GM12878 (cell line): ENCODE results near the gene DOCK2. TPM values are rescaled to one million over a fixed set of nuclear protein-coding genes. Genes with fewer than 3 reads are reported as not detected.

Source experiments
- BCL3 ChIP-seq: IDR thresholded peaks from 2 replicates; pipeline ENCODE4 v1.6.1; 2011; ENCODE audit warnings: borderline replicate concordance, low read depth, mild to moderate bottlenecking, moderate library complexity, low read length; ENCODE audit not compliant: insufficient read depth, poor library complexity, severe bottlenecking
- CEBPB ChIP-seq, 2 experiments: fragments of 150-350 bp in 1 of 2; IDR thresholded peaks; 2 replicates each; pipeline ENCODE4 v1.6.1; 2012 to 2014; ENCODE audit warnings: low read depth in 2 of 2, low read length in 2 of 2, borderline replicate concordance in 1 of 2, inconsistent platforms in 1 of 2
- GATAD2B ChIP-seq: fragments of 450-650 bp; conservative IDR thresholded peaks from 2 replicates; pipeline ENCODE4 v1.6.1; 2017; ENCODE audit warnings: low read depth, mild to moderate bottlenecking, moderate library complexity
- TARDBP ChIP-seq: IDR thresholded peaks from 2 replicates; pipeline ENCODE4 v1.6.1; 2016; ENCODE audit warnings: borderline replicate concordance
- USF2 ChIP-seq: IDR thresholded peaks from 2 replicates; pipeline ENCODE4 v1.6.1; 2011; ENCODE audit warnings: low read depth, low read length, improper control_type of control experiment, borderline replicate concordance
- polyA plus RNA-seq, 11 experiments: library from polyadenylated mRNA; depleted of rRNA in 4 of 11; unstranded in 6 of 11; stranded (reverse) in 5 of 11; fragments of >200 nt; fragmentation: Nextera tagmentation in 4 of 11; fragmentation: Illumina TruSeq in 1 of 11; extraction: Ambion mirVana in 4 of 11; extraction: Trizol in 1 of 11; gene quantifications; 1 replicate in 1 of 11; 2 replicates in 10 of 11; pipeline versions ENCODE4 v1.2.1 to v1.2.3, GENCODE V29; 2011 to 2016; ENCODE audit warnings: inconsistent platforms in 2 of 11, missing spikeins in 2 of 11, low read depth in 1 of 11
- total RNA-seq, 4 experiments: library from RNA; depleted of rRNA in 3 of 4; stranded (reverse); fragments of >200 nt in 3 of 4; fragmentation: Illumina TruSeq in 1 of 4; extraction: Trizol in 1 of 4; gene quantifications; 2 replicates each; pipeline versions ENCODE4 v1.2.1 to v1.2.3, GENCODE V29; 2013 to 2021
- TF ChIP-seq, protein P1 (sequence below): IDR thresholded peaks from 2 replicates; pipeline ENCODE4 v1.6.1; 2012; ENCODE audit warnings: low read length, inconsistent platforms
- TF ChIP-seq, protein P2 (sequence below): IDR thresholded peaks from 2 replicates; pipeline ENCODE4 v1.6.1; 2012; ENCODE audit warnings: mild to moderate bottlenecking, low read depth, low read length

DOCK2 gene
- total and polyA plus RNA-seq, 10 of the 15 experiments (the other 5 are each of a cell fraction or from before 2014, with no cell fraction given) = 34.2 to 192 (median 118) TPM

DNA sequence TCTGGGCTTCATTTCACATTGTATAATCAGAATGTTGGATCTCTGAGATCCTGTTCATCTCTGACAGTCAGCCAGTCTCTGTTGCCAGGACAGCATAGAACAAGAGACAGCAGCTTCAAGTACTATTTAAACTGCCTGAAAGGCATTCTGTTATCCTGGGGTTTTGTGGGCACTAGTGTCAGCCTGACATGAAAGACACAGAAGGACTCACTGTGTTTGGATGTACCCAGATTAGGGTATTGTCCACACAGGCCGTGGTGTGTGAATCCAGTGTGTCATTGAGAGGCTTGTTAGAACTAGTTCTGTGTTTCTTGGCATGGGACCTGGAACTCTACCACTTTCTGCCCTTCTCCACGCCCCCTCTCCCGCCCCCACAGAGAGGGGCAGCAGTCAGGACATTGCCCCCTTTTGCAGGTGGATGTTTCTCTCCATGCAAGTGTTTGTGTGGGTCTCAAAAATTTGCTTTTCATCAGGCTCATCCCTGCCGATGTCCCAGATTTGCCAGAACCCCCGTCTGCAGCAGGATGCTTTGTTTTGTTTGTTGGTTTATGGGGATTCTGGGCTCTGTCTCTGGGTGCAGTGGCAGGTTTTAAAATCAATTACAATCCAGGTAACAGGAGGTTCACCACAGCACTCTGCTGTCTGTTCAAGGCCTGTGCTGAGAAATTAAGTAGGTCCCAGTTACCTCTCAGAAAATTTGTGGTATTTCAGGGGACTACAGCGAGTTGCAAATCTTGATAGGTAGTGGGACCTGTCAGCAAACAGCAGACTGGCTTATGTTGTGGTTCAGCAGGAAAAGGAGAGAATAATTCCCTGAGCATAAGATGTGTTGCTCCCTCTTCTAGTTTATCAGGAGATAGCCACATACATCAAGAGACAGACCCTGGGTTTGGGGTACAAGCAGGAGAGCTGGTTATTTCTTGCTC, 144.6 kb downstream of the DOCK2 start (continued):
- TF ChIP-seq BCL3 (no peak), TARDBP (no peak), CEBPB (IDR thresholded peaks at IDR 0.05; ENCODE audit: borderline replicate concordance in 1 of 2, low read depth in 2 of 2, low read length in 2 of 2) (no peak), USF2 (no peak), GATAD2B (no peak)
- TF ChIP-seq, protein P1, sequence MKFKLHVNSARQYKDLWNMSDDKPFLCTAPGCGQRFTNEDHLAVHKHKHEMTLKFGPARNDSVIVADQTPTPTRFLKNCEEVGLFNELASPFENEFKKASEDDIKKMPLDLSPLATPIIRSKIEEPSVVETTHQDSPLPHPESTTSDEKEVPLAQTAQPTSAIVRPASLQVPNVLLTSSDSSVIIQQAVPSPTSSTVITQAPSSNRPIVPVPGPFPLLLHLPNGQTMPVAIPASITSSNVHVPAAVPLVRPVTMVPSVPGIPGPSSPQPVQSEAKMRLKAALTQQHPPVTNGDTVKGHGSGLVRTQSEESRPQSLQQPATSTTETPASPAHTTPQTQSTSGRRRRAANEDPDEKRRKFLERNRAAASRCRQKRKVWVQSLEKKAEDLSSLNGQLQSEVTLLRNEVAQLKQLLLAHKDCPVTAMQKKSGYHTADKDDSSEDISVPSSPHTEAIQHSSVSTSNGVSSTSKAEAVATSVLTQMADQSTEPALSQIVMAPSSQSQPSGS = no peak
- TF ChIP-seq, protein P2, sequence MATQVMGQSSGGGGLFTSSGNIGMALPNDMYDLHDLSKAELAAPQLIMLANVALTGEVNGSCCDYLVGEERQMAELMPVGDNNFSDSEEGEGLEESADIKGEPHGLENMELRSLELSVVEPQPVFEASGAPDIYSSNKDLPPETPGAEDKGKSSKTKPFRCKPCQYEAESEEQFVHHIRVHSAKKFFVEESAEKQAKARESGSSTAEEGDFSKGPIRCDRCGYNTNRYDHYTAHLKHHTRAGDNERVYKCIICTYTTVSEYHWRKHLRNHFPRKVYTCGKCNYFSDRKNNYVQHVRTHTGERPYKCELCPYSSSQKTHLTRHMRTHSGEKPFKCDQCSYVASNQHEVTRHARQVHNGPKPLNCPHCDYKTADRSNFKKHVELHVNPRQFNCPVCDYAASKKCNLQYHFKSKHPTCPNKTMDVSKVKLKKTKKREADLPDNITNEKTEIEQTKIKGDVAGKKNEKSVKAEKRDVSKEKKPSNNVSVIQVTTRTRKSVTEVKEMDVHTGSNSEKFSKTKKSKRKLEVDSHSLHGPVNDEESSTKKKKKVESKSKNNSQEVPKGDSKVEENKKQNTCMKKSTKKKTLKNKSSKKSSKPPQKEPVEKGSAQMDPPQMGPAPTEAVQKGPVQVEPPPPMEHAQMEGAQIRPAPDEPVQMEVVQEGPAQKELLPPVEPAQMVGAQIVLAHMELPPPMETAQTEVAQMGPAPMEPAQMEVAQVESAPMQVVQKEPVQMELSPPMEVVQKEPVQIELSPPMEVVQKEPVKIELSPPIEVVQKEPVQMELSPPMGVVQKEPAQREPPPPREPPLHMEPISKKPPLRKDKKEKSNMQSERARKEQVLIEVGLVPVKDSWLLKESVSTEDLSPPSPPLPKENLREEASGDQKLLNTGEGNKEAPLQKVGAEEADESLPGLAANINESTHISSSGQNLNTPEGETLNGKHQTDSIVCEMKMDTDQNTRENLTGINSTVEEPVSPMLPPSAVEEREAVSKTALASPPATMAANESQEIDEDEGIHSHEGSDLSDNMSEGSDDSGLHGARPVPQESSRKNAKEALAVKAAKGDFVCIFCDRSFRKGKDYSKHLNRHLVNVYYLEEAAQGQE = no peak
